GM12878 (cell line): ENCODE data around the gene OR2AJ1. TPM values are rescaled to one million over a fixed set of nuclear protein-coding genes. Genes with fewer than 3 reads are reported as not detected.

Source experiments
- ATAC-seq: fragments of 200-7000 bp; cut with Tn5 transposase; 3 replicates; pipeline ENCODE4 v1.9.1; 2020; ENCODE audit warnings: mild to moderate bottlenecking, moderate library complexity
- BruUV-seq: library from RNA; stranded (reverse); fragments of 400-500 nt; replicated peaks from 2 replicates; lab custom pipeline; 2021; lab: Mats Ljungman, UMichigan
- CTCF ChIA-PET: fragments of 300-600 bp; sonication (Branson Sonifier 250); formaldehyde crosslinking; extraction: SDS; loops from one replicate; lab custom pipeline; 2021; ENCODE audit warnings: inconsistent platforms; lab: Yijun Ruan, JAX
- POLR2A ChIA-PET: fragments of 350-600 bp; formaldehyde crosslinking; extraction: SDS; loops from one replicate; lab custom pipeline; 2021; ENCODE audit warnings: inconsistent platforms; lab: Charles Lee
- RAD21 ChIA-PET: fragments of 300-600 bp; sonication (Branson Sonifier 250); formaldehyde crosslinking; loops from one replicate; lab custom pipeline; 2023; ENCODE audit warnings: antibody characterized with exemption; ENCODE audit not compliant: unreplicated experiment; lab: Charles Lee
- SMC1A ChIA-PET: fragments of 300-600 bp; sonication (Branson Sonifier 250); formaldehyde crosslinking; loops from one replicate; lab custom pipeline; 2023; ENCODE audit not compliant: unreplicated experiment, uncharacterized antibody; lab: Charles Lee
- DNase-seq: peaks from one replicate; pipeline ENCODE4 v3.0.0-alpha.2; 2011; ENCODE audit warnings: low read depth, low spot score
- FAIRE-seq: peaks from 3 replicates; lab custom pipeline; 2011; peaks lifted over from hg19 to GRCh38; lab: Jason Lieb, UNC
- H2AFZ ChIP-seq: 2 replicates; pipeline ENCODE4 v1.6.0; 2011; ENCODE audit warnings: low read depth, low read length, control low read depth; ENCODE audit not compliant: control insufficient read depth
- H3K27ac ChIP-seq: 2 replicates; pipeline ENCODE4 v1.5.1; 2011; ENCODE audit warnings: control low read depth; ENCODE audit not compliant: control insufficient read depth, insufficient read depth
- H3K27me3 ChIP-seq, 2 experiments: replicated peaks in 1 of 2; 2 replicates each; pipeline versions ENCODE4 v1.6.0 to v1.6.1; 2011; ENCODE audit warnings: low read length in 1 of 2; ENCODE audit not compliant: control insufficient read depth in 2 of 2, insufficient read depth in 2 of 2
- H3K36me3 ChIP-seq, 2 experiments: 2 replicates each; pipeline ENCODE4 v1.5.1; 2011; ENCODE audit warnings: low read length in 1 of 2; ENCODE audit not compliant: control insufficient read depth in 2 of 2, insufficient read depth in 2 of 2
- H3K4me1 ChIP-seq: 2 replicates; pipeline ENCODE4 v1.6.1; 2011; ENCODE audit warnings: mild to moderate bottlenecking, low read length, moderate library complexity, mixed read lengths; ENCODE audit not compliant: control insufficient read depth, insufficient read depth
- H3K4me2 ChIP-seq: 2 replicates; pipeline ENCODE4 v1.6.0; 2011; ENCODE audit warnings: control low read depth; ENCODE audit not compliant: control insufficient read depth, insufficient read depth
- H3K4me3 ChIP-seq: fragments of 200-600 bp; sonication (generic); 2 replicates; pipeline ENCODE4 v1.5.1; 2016
- H3K79me2 ChIP-seq: 2 replicates; pipeline ENCODE4 v1.6.0; 2011; ENCODE audit warnings: low read length; ENCODE audit not compliant: control insufficient read depth, insufficient read depth
- H3K9ac ChIP-seq: 2 replicates; pipeline ENCODE4 v1.8.0; 2011; ENCODE audit warnings: low read length, control low read depth, mixed read lengths; ENCODE audit not compliant: control insufficient read depth, insufficient read depth
- H3K9me3 ChIP-seq: replicated peaks from 3 replicates; pipeline ENCODE4 v1.5.1; 2011; ENCODE audit warnings: mild to moderate bottlenecking, low read length; ENCODE audit not compliant: control insufficient read depth, insufficient read depth
- H4K20me1 ChIP-seq: 2 replicates; pipeline ENCODE4 v1.6.0; 2011; ENCODE audit not compliant: control insufficient read depth, insufficient read depth
- IKZF2 ChIP-seq, 2 experiments: fragments of 450-650 bp; IDR thresholded peaks; 2 replicates each; pipeline ENCODE4 v1.6.1; 2017; ENCODE audit warnings: mild to moderate bottlenecking in 2 of 2, moderate library complexity in 2 of 2
- IRF3 ChIP-seq: fragments of 450-650 bp; IDR thresholded peaks from 2 replicates; pipeline ENCODE4 v1.6.1; 2014; ENCODE audit warnings: mild to moderate bottlenecking
- NFYA ChIP-seq: IDR thresholded peaks from 2 replicates; pipeline ENCODE4 v1.6.1; 2011; ENCODE audit warnings: low read depth, mild to moderate bottlenecking, low read length, improper control_type of control experiment, borderline replicate concordance
- PBX3 ChIP-seq: IDR thresholded peaks from 2 replicates; pipeline ENCODE4 v1.6.1; 2011; ENCODE audit warnings: mild to moderate bottlenecking, low read depth, low read length, moderate library complexity; ENCODE audit not compliant: insufficient replicate concordance
- RBBP5 ChIP-seq: fragments of 200-600 bp; sonication (generic); conservative IDR thresholded peaks from 2 replicates; pipeline ENCODE4 v1.6.1; 2016
- USF1 ChIP-seq: IDR thresholded peaks from 2 replicates; pipeline ENCODE4 v1.6.1; 2011; ENCODE audit warnings: borderline replicate concordance, low read depth, mild to moderate bottlenecking, moderate library complexity, mixed read lengths, low read length; ENCODE audit not compliant: insufficient read depth; ENCODE audit errors: extremely low read length
- USF2 ChIP-seq: IDR thresholded peaks from 2 replicates; pipeline ENCODE4 v1.6.1; 2011; ENCODE audit warnings: low read depth, low read length, improper control_type of control experiment, borderline replicate concordance
- ZNF384 ChIP-seq: IDR thresholded peaks from 2 replicates; pipeline ENCODE4 v1.6.1; 2012; ENCODE audit warnings: low read depth, mild to moderate bottlenecking, low read length, improper control_type of control experiment, borderline replicate concordance
- WGBS: methylation state at CpG from one replicate; pipeline ENCODE4 v1.1.6; 2016; ENCODE audit warnings: low lambda C conversion rate; ENCODE audit not compliant: insufficient replicate concordance, insufficient coverage; ENCODE audit errors: missing lambda C conversion rate; 5-methylcytosine and 5-hydroxymethylcytosine counted together
- in situ Hi-C: fragments of 300-500 bp; cut with MboI; formaldehyde crosslinking; loops from 9 replicates; pipeline ENCODE4 v1.14.3; 2018; ENCODE audit warnings: mixed read lengths
- intact Hi-C: fragments of 100-400 bp; cut with micrococcal nuclease; formaldehyde crosslinking; loops from one replicate; pipeline ENCODE4 v1.14.2; 2022; ENCODE audit not compliant: unreplicated experiment
- polyA plus RNA-seq, 11 experiments: library from polyadenylated mRNA; depleted of rRNA in 4 of 11; unstranded in 6 of 11; stranded (reverse) in 5 of 11; fragments of >200 nt; fragmentation: Nextera tagmentation in 4 of 11; fragmentation: Illumina TruSeq in 1 of 11; extraction: Ambion mirVana in 4 of 11; extraction: Trizol in 1 of 11; gene quantifications; 1 replicate in 1 of 11; 2 replicates in 10 of 11; pipeline versions ENCODE4 v1.2.1 to v1.2.3, GENCODE V29; 2011 to 2016; ENCODE audit warnings: inconsistent platforms in 2 of 11, missing spikeins in 2 of 11, low read depth in 1 of 11
- total RNA-seq, 4 experiments: library from RNA; depleted of rRNA in 3 of 4; stranded (reverse); fragments of >200 nt in 3 of 4; fragmentation: Illumina TruSeq in 1 of 4; extraction: Trizol in 1 of 4; gene quantifications; 2 replicates each; pipeline versions ENCODE4 v1.2.1 to v1.2.3, GENCODE V29; 2013 to 2021
- TF ChIP-seq, protein P1 (sequence below): fragments of 450-650 bp; IDR thresholded peaks from 2 replicates; pipeline ENCODE4 v1.6.1; 2017; ENCODE audit warnings: mild to moderate bottlenecking, moderate library complexity

OR2AJ1 gene
- total and polyA plus RNA-seq, 10 of the 15 experiments (the other 5 are each of a cell fraction or from before 2014, with no cell fraction given): not detected

GRCh38 chr1:247914941-247915662 is 9.6 kb upstream of the OR2AJ1 start:
- 37% methylated on average over 4 of the region's 4 CpGs for WGBS

More at GRCh38 chr1:247914941-247915662, 9.6 kb upstream of the OR2AJ1 start:
- BruUV-seq: no TSS peak
- Histone ChIP-seq H3K4me1 (no peaks in the 10 kb centered on the region), H3K4me3 (no peak overlapping the region), H3K79me2 (no peaks in the 10 kb centered on the region), H3K36me3 (no peaks in the 10 kb centered on the region), H2AFZ (no peak overlapping the region), H3K27ac (no peak overlapping the region), H3K4me2 (no peak overlapping the region), H3K9me3 (no peaks in the 10 kb centered on the region), H4K20me1 (no peaks in the 10 kb centered on the region), H3K27me3 (no peaks in the 10 kb centered on the region), H3K9ac (no peak overlapping the region)
- DNase-seq (no peak), FAIRE-seq (no peak), ATAC-seq (no peak)
- RAD21 ChIA-PET: no interaction called here
- POLR2A ChIA-PET: no interaction called here
- in situ Hi-C loops: no loop called here
- SMC1A ChIA-PET: interaction anchor here (1.1 kb wide), 1 partner anchor 9 kb away, joined by 3 read pairs; no protein-coding TSS in a partner anchor
- TF ChIP-seq NFYA: no peak
- no peak for TF ChIP-seq ZNF384
- TF ChIP-seq, protein P1, sequence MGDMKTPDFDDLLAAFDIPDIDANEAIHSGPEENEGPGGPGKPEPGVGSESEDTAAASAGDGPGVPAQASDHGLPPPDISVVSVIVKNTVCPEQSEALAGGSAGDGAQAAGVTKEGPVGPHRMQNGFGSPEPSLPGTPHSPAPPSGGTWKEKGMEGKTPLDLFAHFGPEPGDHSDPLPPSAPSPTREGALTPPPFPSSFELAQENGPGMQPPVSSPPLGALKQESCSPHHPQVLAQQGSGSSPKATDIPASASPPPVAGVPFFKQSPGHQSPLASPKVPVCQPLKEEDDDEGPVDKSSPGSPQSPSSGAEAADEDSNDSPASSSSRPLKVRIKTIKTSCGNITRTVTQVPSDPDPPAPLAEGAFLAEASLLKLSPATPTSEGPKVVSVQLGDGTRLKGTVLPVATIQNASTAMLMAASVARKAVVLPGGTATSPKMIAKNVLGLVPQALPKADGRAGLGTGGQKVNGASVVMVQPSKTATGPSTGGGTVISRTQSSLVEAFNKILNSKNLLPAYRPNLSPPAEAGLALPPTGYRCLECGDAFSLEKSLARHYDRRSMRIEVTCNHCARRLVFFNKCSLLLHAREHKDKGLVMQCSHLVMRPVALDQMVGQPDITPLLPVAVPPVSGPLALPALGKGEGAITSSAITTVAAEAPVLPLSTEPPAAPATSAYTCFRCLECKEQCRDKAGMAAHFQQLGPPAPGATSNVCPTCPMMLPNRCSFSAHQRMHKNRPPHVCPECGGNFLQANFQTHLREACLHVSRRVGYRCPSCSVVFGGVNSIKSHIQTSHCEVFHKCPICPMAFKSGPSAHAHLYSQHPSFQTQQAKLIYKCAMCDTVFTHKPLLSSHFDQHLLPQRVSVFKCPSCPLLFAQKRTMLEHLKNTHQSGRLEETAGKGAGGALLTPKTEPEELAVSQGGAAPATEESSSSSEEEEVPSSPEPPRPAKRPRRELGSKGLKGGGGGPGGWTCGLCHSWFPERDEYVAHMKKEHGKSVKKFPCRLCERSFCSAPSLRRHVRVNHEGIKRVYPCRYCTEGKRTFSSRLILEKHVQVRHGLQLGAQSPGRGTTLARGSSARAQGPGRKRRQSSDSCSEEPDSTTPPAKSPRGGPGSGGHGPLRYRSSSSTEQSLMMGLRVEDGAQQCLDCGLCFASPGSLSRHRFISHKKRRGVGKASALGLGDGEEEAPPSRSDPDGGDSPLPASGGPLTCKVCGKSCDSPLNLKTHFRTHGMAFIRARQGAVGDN: no peak
- TF ChIP-seq PBX3: no peak
- no peak for TF ChIP-seq IKZF2 (IDR thresholded peaks at IDR 0.05)
- TF ChIP-seq USF2: no peak
- no peak for TF ChIP-seq USF1
- TF ChIP-seq IRF3: no peak
- TF ChIP-seq RBBP5: no peak
- CTCF ChIA-PET: no interaction called here
- intact Hi-C loops: no loop called here
